H1 (cell line): ENCODE results near the gene ADAT3. TPM values are rescaled to one million over a fixed set of nuclear protein-coding genes. Genes with fewer than 3 reads are reported as not detected.

Experiments
- CTCF ChIA-PET: fragments of 300-600 bp; sonication (Branson Sonifier 250); formaldehyde crosslinking; loops from one replicate; lab custom pipeline; 2021; ENCODE audit not compliant: partially characterized antibody; lab: Charles Lee
- POLR2A ChIA-PET: fragments of 300-600 bp; sonication (Branson Sonifier 250); formaldehyde crosslinking; loops from one replicate; lab custom pipeline; 2021; ENCODE audit warnings: inconsistent platforms; ENCODE audit not compliant: partially characterized antibody; lab: Charles Lee
- DNase-seq, 2 experiments: peaks; one replicate each; pipeline versions ENCODE4 v3.0.0 to v3.0.0-alpha.2; 2010 to 2022; ENCODE audit warnings: low spot score in 2 of 2, low read depth in 1 of 2, mixed read lengths in 1 of 2
- FAIRE-seq: peaks from 2 replicates; lab custom pipeline; 2011; peaks lifted over from hg19 to GRCh38; lab: Jason Lieb, UNC
- H2AFZ ChIP-seq: 2 replicates; pipeline ENCODE4 v1.8.1; 2012; ENCODE audit warnings: low read length, inconsistent platforms
- H2AK5ac ChIP-seq: 2 replicates; pipeline ENCODE4 v1.6.1; 2013; ENCODE audit warnings: low read depth, low read length
- H2BK120ac ChIP-seq: replicated peaks from 2 replicates; pipeline ENCODE3; 2013; ENCODE audit warnings: low read depth, low read length, inconsistent platforms
- H2BK12ac ChIP-seq: 2 replicates; pipeline ENCODE4 v1.6.1; 2013; ENCODE audit warnings: low read depth, low read length
- H2BK15ac ChIP-seq: 2 replicates; pipeline ENCODE4 v1.6.1; 2013; ENCODE audit warnings: low read length
- H2BK20ac ChIP-seq: 2 replicates; pipeline ENCODE4 v1.6.1; 2013; ENCODE audit warnings: low read length
- H2BK5ac ChIP-seq: 2 replicates; pipeline ENCODE4 v1.6.1; 2013; ENCODE audit warnings: low read depth, low read length
- H3K14ac ChIP-seq: 2 replicates; pipeline ENCODE4 v1.6.1; 2013; ENCODE audit warnings: inconsistent platforms; ENCODE audit not compliant: insufficient read length
- H3K18ac ChIP-seq: 2 replicates; pipeline ENCODE4 v1.6.1; 2013; ENCODE audit warnings: low read length; ENCODE audit errors: extremely low read depth
- H3K23ac ChIP-seq: 2 replicates; pipeline ENCODE4 v1.6.1; 2013; ENCODE audit warnings: inconsistent platforms; ENCODE audit not compliant: insufficient read length
- H3K23me2 ChIP-seq: 2 replicates; pipeline ENCODE4 v1.6.1; 2013; ENCODE audit warnings: low read depth, low read length
- H3K27ac ChIP-seq: 2 replicates; pipeline ENCODE4 v1.6.1; 2011; ENCODE audit warnings: low read depth, low read length, inconsistent platforms
- H3K27me3 ChIP-seq, 4 experiments: replicated peaks in 1 of 4; 1 replicate in 1 of 4; 2 replicates in 3 of 4; pipeline versions ENCODE4 v1.6.1 to v1.8.1; 2011 to 2013; ENCODE audit warnings: low read length in 3 of 4, mild to moderate bottlenecking in 3 of 4, inconsistent platforms in 2 of 4, mixed read lengths in 2 of 4, moderate library complexity in 1 of 4; ENCODE audit not compliant: control insufficient read depth in 3 of 4, insufficient read depth in 3 of 4; ENCODE audit errors: extremely low read depth in 1 of 4
- H3K36me3 ChIP-seq, 4 experiments: 2 replicates each; pipeline versions ENCODE4 v1.6.1 to v1.8.1; 2011 to 2013; ENCODE audit warnings: mild to moderate bottlenecking in 4 of 4, low read length in 3 of 4, moderate library complexity in 2 of 4, control low read depth in 1 of 4, inconsistent platforms in 1 of 4; ENCODE audit not compliant: insufficient read depth in 4 of 4, control insufficient read depth in 2 of 4
- H3K4ac ChIP-seq: replicated peaks from 2 replicates; pipeline ENCODE3; 2013; ENCODE audit warnings: low read length, low read depth, mixed read lengths, inconsistent platforms; ENCODE audit not compliant: insufficient read length
- H3K4me1 ChIP-seq, 4 experiments: replicated peaks in 1 of 4; 1 replicate in 1 of 4; 2 replicates in 3 of 4; pipeline versions ENCODE4 v1.6.1 to v1.8.1; 2011 to 2013; ENCODE audit warnings: low read length in 3 of 4, inconsistent platforms in 2 of 4, mixed read lengths in 1 of 4; ENCODE audit not compliant: insufficient read depth in 4 of 4, control insufficient read depth in 3 of 4
- H3K4me2 ChIP-seq, 2 experiments: 2 replicates each; pipeline versions ENCODE4 v1.6.1 to v1.8.1; 2011 to 2013; ENCODE audit warnings: low read depth in 2 of 2, low read length in 2 of 2, control low read depth in 1 of 2, inconsistent platforms in 1 of 2, mild to moderate bottlenecking in 1 of 2; ENCODE audit not compliant: insufficient read depth in 1 of 2
- H3K4me3 ChIP-seq, 4 experiments: fragments of 200-600, 300-600 bp in 1 of 4; sonication (generic), shearing (Covaris generic), sonication (Bioruptor Twin) in 1 of 4; 2 replicates each; pipeline versions ENCODE4 v1.5.1 to v1.8.1; 2011 to 2016; ENCODE audit warnings: low read length in 4 of 4, low read depth in 3 of 4, control low read depth in 2 of 4, inconsistent platforms in 2 of 4, mild to moderate bottlenecking in 2 of 4, mixed read lengths in 1 of 4, moderate library complexity in 1 of 4; ENCODE audit not compliant: insufficient read depth in 2 of 4; ENCODE audit errors: extremely low read depth in 1 of 4
- H3K56ac ChIP-seq: replicated peaks from 2 replicates; pipeline ENCODE3; 2013; ENCODE audit warnings: low read depth, mild to moderate bottlenecking, mixed read lengths, low read length, inconsistent platforms; ENCODE audit not compliant: insufficient read length
- H3K79me1 ChIP-seq: 2 replicates; pipeline ENCODE4 v1.6.1; 2013; ENCODE audit warnings: low read depth, low read length, control low read depth
- H3K79me2 ChIP-seq, 2 experiments: 2 replicates each; pipeline versions ENCODE4 v1.6.1 to v1.8.1; 2012 to 2013; ENCODE audit warnings: low read length in 2 of 2, mild to moderate bottlenecking in 2 of 2, inconsistent platforms in 1 of 2; ENCODE audit not compliant: insufficient read depth in 2 of 2, control insufficient read depth in 1 of 2
- H3K9ac ChIP-seq, 4 experiments: replicated peaks in 1 of 4; 1 replicate in 1 of 4; 2 replicates in 3 of 4; pipeline versions ENCODE4 v1.6.1 to v1.8.1; 2011 to 2013; ENCODE audit warnings: low read depth in 3 of 4, low read length in 3 of 4, control low read depth in 2 of 4, mild to moderate bottlenecking in 2 of 4, moderate library complexity in 2 of 4, inconsistent platforms in 1 of 4; ENCODE audit errors: extremely low read depth in 1 of 4
- H3K9me3 ChIP-seq, 2 experiments: 2 replicates each; pipeline versions ENCODE4 v1.6.1 to v1.8.1; 2012 to 2013; ENCODE audit warnings: mild to moderate bottlenecking in 2 of 2, moderate library complexity in 2 of 2, control low read depth in 1 of 2, inconsistent platforms in 1 of 2, low read depth in 1 of 2, low read length in 1 of 2, mixed read lengths in 1 of 2; ENCODE audit not compliant: insufficient read depth in 2 of 2
- H4K20me1 ChIP-seq, 2 experiments: replicated peaks in 1 of 2; 2 replicates each; pipeline versions ENCODE3 to v1.8.1; 2011 to 2013; ENCODE audit warnings: inconsistent platforms in 2 of 2, low read length in 2 of 2, mild to moderate bottlenecking in 1 of 2; ENCODE audit not compliant: insufficient read depth in 2 of 2, control insufficient read depth in 1 of 2
- H4K5ac ChIP-seq: 2 replicates; pipeline ENCODE4 v1.6.1; 2013; ENCODE audit warnings: low read length, low read depth, mixed read lengths, inconsistent platforms; ENCODE audit not compliant: insufficient read length
- H4K8ac ChIP-seq: 2 replicates; pipeline ENCODE4 v1.8.0; 2013; ENCODE audit warnings: mild to moderate bottlenecking, moderate library complexity, low read length, inconsistent platforms; ENCODE audit not compliant: insufficient read depth; ENCODE audit errors: extremely low read depth
- H4K91ac ChIP-seq: replicated peaks from 2 replicates; pipeline ENCODE3; 2013; ENCODE audit warnings: low read length, mixed read lengths, inconsistent platforms; ENCODE audit not compliant: insufficient read length
- CBX5 ChIP-seq: fragments of 300-800, 300-1000 bp; sonication (generic); IDR thresholded peaks from 2 replicates; pipeline ENCODE4 v1.7.1; 2016; ENCODE audit warnings: antibody characterized with exemption, low read length, low read depth
- EZH2 ChIP-seq: fragments of 200-600 bp; sonication (generic); IDR thresholded peaks from 2 replicates; pipeline ENCODE4 v1.7.1; 2012; ENCODE audit warnings: low read depth, mild to moderate bottlenecking, moderate library complexity, low read length, inconsistent platforms; ENCODE audit not compliant: severe bottlenecking
- GABPA ChIP-seq: IDR thresholded peaks from 2 replicates; pipeline ENCODE4 v1.6.1; 2011; ENCODE audit warnings: mild to moderate bottlenecking, low read length, moderate library complexity, borderline replicate concordance; ENCODE audit not compliant: insufficient read depth
- JUND ChIP-seq: IDR thresholded peaks from 2 replicates; pipeline ENCODE4 v1.6.1; 2011; ENCODE audit warnings: mild to moderate bottlenecking, improper control_type of control experiment, low read length
- KDM1A ChIP-seq: fragments of 200-600, 300-600 bp; sonication (generic); IDR thresholded peaks from 2 replicates; pipeline ENCODE4 v1.7.1; 2016; ENCODE audit warnings: mild to moderate bottlenecking, low read length, borderline replicate concordance
- NANOG ChIP-seq: IDR thresholded peaks from 2 replicates; pipeline ENCODE4 v1.6.1; 2011; ENCODE audit warnings: low read length, low read depth, mild to moderate bottlenecking, inconsistent platforms; ENCODE audit not compliant: insufficient read depth, poor library complexity, severe bottlenecking
- TBP ChIP-seq: IDR thresholded peaks from 2 replicates; pipeline ENCODE4 v1.6.1; 2011; ENCODE audit warnings: low read depth, low read length, improper control_type of control experiment
- WGBS, 2 experiments: shearing (Covaris generic) in 1 of 2; methylation state at CpG; one replicate each; pipeline versions ENCODE4 v1.1.6 to v1.1.7; 2013 to 2015; ENCODE audit warnings: low lambda C conversion rate in 2 of 2, mixed read lengths in 2 of 2, inconsistent platforms in 1 of 2, low coverage in 1 of 2, missing lambda C conversion rate in 1 of 2; ENCODE audit not compliant: insufficient replicate concordance in 2 of 2, insufficient coverage in 1 of 2, insufficient read length in 1 of 2; ENCODE audit errors: extremely low coverage in 1 of 2, missing lambda C conversion rate in 1 of 2; 5-methylcytosine and 5-hydroxymethylcytosine counted together
- polyA plus RNA-seq, 7 experiments: library from polyadenylated mRNA; depleted of rRNA in 3 of 7; stranded (reverse) in 5 of 7; unstranded in 2 of 7; fragments of >200 nt in 5 of 7; fragments of 200-250 nt in 2 of 7; gene quantifications; 1 replicate in 5 of 7; 2 replicates in 1 of 7; 4 replicates in 1 of 7; pipeline versions ENCODE4 v1.2.1 to v1.2.3, GENCODE V29; 2011 to 2013; ENCODE audit warnings: missing spikeins in 2 of 7, mixed read lengths in 2 of 7
- total RNA-seq: library from RNA; stranded (reverse); fragmentation: NEBNext Ultra II Directional; extraction: Animal tissue kit (Norgen Biotek cat#: 25700); gene quantifications from 2 replicates; pipeline ENCODE4 v1.2.1, GENCODE V29; 2021
- TF ChIP-seq, protein P1 (sequence below): IDR thresholded peaks from 2 replicates; pipeline ENCODE4 v1.6.1; 2012; ENCODE audit warnings: low read length, inconsistent platforms

Gene ADAT3
- total and polyA plus RNA-seq, 2 of the 8 experiments (the other 6 are each of a cell fraction or from before 2014, with no cell fraction given): 5.4 to 10.8 TPM

DNA sequence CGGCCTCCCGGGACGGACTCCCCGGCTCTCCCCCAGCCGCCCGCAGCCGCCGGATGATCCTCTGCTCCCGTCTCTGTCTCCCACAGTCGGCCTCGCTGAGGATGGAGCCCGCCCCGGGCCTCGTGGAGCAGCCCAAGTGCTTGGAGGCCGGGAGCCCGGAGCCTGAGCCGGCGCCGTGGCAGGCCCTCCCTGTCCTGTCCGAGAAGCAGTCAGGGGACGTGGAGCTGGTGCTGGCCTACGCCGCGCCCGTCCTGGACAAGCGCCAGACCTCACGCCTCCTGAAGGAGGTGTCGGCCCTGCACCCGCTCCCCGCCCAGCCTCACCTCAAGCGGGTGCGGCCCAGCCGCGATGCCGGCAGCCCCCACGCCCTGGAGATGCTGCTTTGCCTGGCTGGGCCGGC lies 6.8 kb downstream of the ADAT3 start:
- no peak overlapping the region for H3K56ac ChIP-seq
- H3K4me3 ChIP-seq: no peak overlapping the region
- no peaks in the 10 kb centered on the region for H3K23me2 ChIP-seq
- H3K36me3 ChIP-seq: peaks cover 0 to 17% (median 7%) of the 10 kb centered on the region in 4 experiments; a peak in 3 of 8 replicates
- H3K79me1 ChIP-seq: peaks cover 27% of the 10 kb centered on the region
- H3K27ac ChIP-seq: no peak overlapping the region
- H2BK15ac ChIP-seq: no peak overlapping the region
- H4K91ac ChIP-seq: no peak overlapping the region
- POLR2A ChIA-PET: interaction anchor here (0.9 to 3.4 kb wide), 6 partner anchors 11 to 36 kb away, joined by 3 to 12 read pairs (median 4); no protein-coding TSS in a partner anchor
- H2BK5ac ChIP-seq: no peak overlapping the region
- no peak overlapping the region for H4K5ac ChIP-seq
- H2AFZ ChIP-seq: no peak overlapping the region
- H3K9ac ChIP-seq: no peak overlapping the region
- H2BK120ac ChIP-seq: no peak overlapping the region
- TF ChIP-seq CBX5 (no peak), GABPA (no peak), KDM1A (no peak), NANOG (no peak), JUND (no peak), TBP (no peak), EZH2 (no peak)
- TF ChIP-seq, protein P1, sequence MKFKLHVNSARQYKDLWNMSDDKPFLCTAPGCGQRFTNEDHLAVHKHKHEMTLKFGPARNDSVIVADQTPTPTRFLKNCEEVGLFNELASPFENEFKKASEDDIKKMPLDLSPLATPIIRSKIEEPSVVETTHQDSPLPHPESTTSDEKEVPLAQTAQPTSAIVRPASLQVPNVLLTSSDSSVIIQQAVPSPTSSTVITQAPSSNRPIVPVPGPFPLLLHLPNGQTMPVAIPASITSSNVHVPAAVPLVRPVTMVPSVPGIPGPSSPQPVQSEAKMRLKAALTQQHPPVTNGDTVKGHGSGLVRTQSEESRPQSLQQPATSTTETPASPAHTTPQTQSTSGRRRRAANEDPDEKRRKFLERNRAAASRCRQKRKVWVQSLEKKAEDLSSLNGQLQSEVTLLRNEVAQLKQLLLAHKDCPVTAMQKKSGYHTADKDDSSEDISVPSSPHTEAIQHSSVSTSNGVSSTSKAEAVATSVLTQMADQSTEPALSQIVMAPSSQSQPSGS: no peak
- H3K18ac ChIP-seq: no peak overlapping the region
- H3K14ac ChIP-seq: no peak overlapping the region
- no peak overlapping the region for H2BK12ac ChIP-seq
- no peak overlapping the region for H4K8ac ChIP-seq
- peaks cover 16 to 41% of the 10 kb centered on the region in 2 experiments for H4K20me1 ChIP-seq
- H3K79me2 ChIP-seq: peaks cover 16 to 68% of the 10 kb centered on the region in 2 experiments; a peak in 3 of 4 replicates
- H2BK20ac ChIP-seq: no peak overlapping the region
- no peak overlapping the region for H3K4me2 ChIP-seq
- H3K4me1 ChIP-seq: no peaks in the 10 kb centered on the region; a peak in 3 of 7 replicates
- H3K9me3 ChIP-seq: no peaks in the 10 kb centered on the region
- no peak for DNase-seq
- no peak overlapping the region for H2AK5ac ChIP-seq
- H3K4ac ChIP-seq: no peak overlapping the region
- H3K27me3 ChIP-seq: no peaks in the 10 kb centered on the region
- H3K23ac ChIP-seq: no peak overlapping the region
- CTCF ChIA-PET: interaction anchor here (0.6 to 1.3 kb wide), 2 partner anchors 8 to 18 kb away, joined by 3 to 5 read pairs; no protein-coding TSS in a partner anchor
- 97% methylated on average over 26 of the region's 37 CpGs; no CpG with 5 or more reads in 1 of the 2 experiments for WGBS, 2 experiments
- no peak for FAIRE-seq
